ENCODE data around the gene PFN3.

GRCh38 chr5:177377851-177378776, 22.3 kb downstream of the PFN3 start:
- TF ChIP-seq POLR2AphosphoS5 (IDR thresholded peaks at IDR 0.05) (no peak), POLR2A (IDR thresholded peaks at IDR 0.05) (no peak), CTCF (IDR thresholded peaks at IDR 0.05 in 8 of 11, conservative IDR thresholded peaks at IDR 0.05 in 3 of 11) (no peak)

All from spleen (tissue), 7 donors.